ENCODE results near the gene SPATA46. TPM values are rescaled to one million over a fixed set of nuclear protein-coding genes. Genes with fewer than 3 reads are reported as not detected.

SPATA46 gene
- total and polyA plus RNA-seq, 2 experiments from 2014 or later, result not detected

- no peak for DNase-seq (ENCODE audit: low spot score)
Observed at GRCh38 chr1:162366149-162366548, 10.5 kb downstream of the SPATA46 start.

More at GRCh38 chr1:162366149-162366548, 10.5 kb downstream of the SPATA46 start:
- Histone ChIP-seq H4K20me1 (replicated peaks; ENCODE audit: insufficient read depth) (no peaks in the 10 kb centered on the region), H3K4me2 (no peak overlapping the region), H3K36me3 (ENCODE audit: insufficient read depth) (no peaks in the 10 kb centered on the region), H3K27me3 (ENCODE audit: insufficient read depth) (no peaks in the 10 kb centered on the region), H3K9me2 (ENCODE audit: insufficient read depth) (no peaks in the 10 kb centered on the region), H3K4me1 (ENCODE audit: insufficient read depth) (no peaks in the 10 kb centered on the region), H2AFZ (no peak overlapping the region), H3K79me2 (replicated peaks; ENCODE audit: insufficient read depth) (no peaks in the 10 kb centered on the region), H3F3A (replicated peaks; ENCODE audit: low read depth) (no peaks in the 10 kb centered on the region), H3K4me3 (no peak overlapping the region), H3K27ac (ENCODE audit: low read depth) (no peak overlapping the region)
- no peak for TF ChIP-seq ZNF462 (CRISPR knock-in tag; IDR thresholded peaks at IDR 0.05)
- no peak for TF ChIP-seq POLR2AphosphoS5 (IDR thresholded peaks at IDR 0.05; ENCODE audit: low read depth)
- TF ChIP-seq STAT1 (IDR thresholded peaks at IDR 0.05; ENCODE audit: unreplicated experiment), result no peak
- TF ChIP-seq ETS1 (IDR thresholded peaks at IDR 0.05), result no peak
- no peak for TF ChIP-seq EZH2 (IDR thresholded peaks at IDR 0.05; ENCODE audit: low read depth, unreplicated experiment)
- no peak for TF ChIP-seq NANOG (IDR thresholded peaks at IDR 0.05; ENCODE audit: borderline replicate concordance)
- no peak for TF ChIP-seq CTCF (conservative IDR thresholded peaks at IDR 0.05; ENCODE audit: low read depth in 2 of 2)
- TF ChIP-seq EZH2phosphoT487 (IDR thresholded peaks at IDR 0.05; ENCODE audit: unreplicated experiment), result no peak
- Mint-ChIP-seq H3K4me3 (no peak overlapping the region), H3K9me3 (no peaks in the 10 kb centered on the region), H3K27ac (no peak overlapping the region), H3K36me3 (ENCODE audit: low read depth) (peaks cover 21% of the 10 kb centered on the region; the same call in 2 of the 3 replicates), H3K4me1 (peaks cover 6% of the 10 kb centered on the region), H3K27me3 (ENCODE audit: insufficient read depth, low read depth, poor library complexity) (peaks cover 14% of the 10 kb centered on the region)
- no peak for ATAC-seq
